K562 (cell line): Measurements from ENCODE around the gene IL23A. TPM values are rescaled to one million over a fixed set of nuclear protein-coding genes. Genes with fewer than 3 reads are reported as not detected.

Experiments used
- ATAC-seq: fragments of 200-7000 bp; cut with Tn5 transposase; 3 replicates; pipeline ENCODE4 v1.9.1; 2020; ENCODE audit warnings: moderate library complexity
- BruUV-seq: library from RNA; stranded (reverse); fragments of 400-500 nt; replicated peaks from 2 replicates; lab custom pipeline; 2021; lab: Mats Ljungman, UMichigan
- CTCF ChIA-PET: fragments of 300-600 bp; formaldehyde crosslinking; extraction: SDS; loops from one replicate; lab custom pipeline; 2021; ENCODE audit warnings: low intra/inter-chr PET ratio; lab: Yijun Ruan, JAX
- POLR2A ChIA-PET: fragments of 300-600, 350-650 bp; sonication (Branson Sonifier 250); formaldehyde crosslinking; extraction: SDS; loops from one replicate; lab custom pipeline; 2021; ENCODE audit warnings: antibody characterized with exemption, inconsistent platforms; lab: Yijun Ruan, JAX
- DNase-seq, 4 experiments: peaks; one replicate each; pipeline versions ENCODE4 v3.0.0 to v3.0.0-alpha.2; 2011 to 2018; ENCODE audit warnings: low spot score in 3 of 4, mixed read lengths in 3 of 4; ENCODE audit errors: extremely low read depth in 1 of 4
- FAIRE-seq: peaks from 2 replicates; lab custom pipeline; 2011; peaks lifted over from hg19 to GRCh38; lab: Jason Lieb, UNC
- H2AFZ ChIP-seq: 2 replicates; pipeline ENCODE4 v1.6.0; 2011; ENCODE audit warnings: low read depth, low read length, control low read depth, inconsistent platforms
- H3K27ac ChIP-seq: fragments of 200-600 bp; 3 replicates; pipeline ENCODE4 v1.8.0; 2011; ENCODE audit warnings: low read depth, mild to moderate bottlenecking, control low read depth, inconsistent platforms, low read length, moderate library complexity, mixed read lengths; ENCODE audit errors: extremely low read depth
- H3K27me3 ChIP-seq, 2 experiments: fragments of 300-600 bp in 1 of 2; 2 replicates in 1 of 2; 3 replicates in 1 of 2; pipeline versions ENCODE4 v1.6.0 to v1.8.0; 2011; ENCODE audit warnings: inconsistent platforms in 2 of 2, low read length in 2 of 2, mild to moderate bottlenecking in 1 of 2, mixed read lengths in 1 of 2, moderate library complexity in 1 of 2; ENCODE audit not compliant: control insufficient read depth in 2 of 2, insufficient read depth in 2 of 2
- H3K36me3 ChIP-seq: fragments of 300-600 bp; 3 replicates; pipeline ENCODE4 v1.8.0; 2011; ENCODE audit warnings: mild to moderate bottlenecking, low read length, inconsistent platforms; ENCODE audit not compliant: control insufficient read depth, insufficient read depth
- H3K4me1 ChIP-seq, 2 experiments: fragments of 200-600 bp in 1 of 2; replicated peaks in 1 of 2; 2 replicates in 1 of 2; 3 replicates in 1 of 2; pipeline versions ENCODE4 v1.5.1 to v1.8.0; 2011; ENCODE audit warnings: inconsistent platforms in 2 of 2, low read length in 2 of 2, mild to moderate bottlenecking in 1 of 2, mixed read lengths in 1 of 2, moderate library complexity in 1 of 2; ENCODE audit not compliant: control insufficient read depth in 2 of 2, insufficient read depth in 2 of 2
- H3K4me2 ChIP-seq: 2 replicates; pipeline ENCODE4 v1.6.1; 2011; ENCODE audit warnings: low read length, control low read depth, inconsistent platforms, mixed read lengths; ENCODE audit not compliant: insufficient read depth
- H3K4me3 ChIP-seq: fragments of 200-600 bp; sonication (generic), shearing (Covaris generic); 2 replicates; pipeline ENCODE4 v1.5.1; 2016; ENCODE audit warnings: control low read depth, inconsistent platforms
- H3K79me2 ChIP-seq: fragments of 200-600 bp; 3 replicates; pipeline ENCODE4 v1.8.0; 2011; ENCODE audit warnings: low read length, inconsistent platforms; ENCODE audit not compliant: control insufficient read depth, insufficient read depth
- H3K9ac ChIP-seq, 2 experiments: 2 replicates each; pipeline versions ENCODE4 v1.6.0 to v1.6.1; 2011; ENCODE audit warnings: low read depth in 2 of 2, low read length in 2 of 2, control low read depth in 1 of 2, inconsistent platforms in 1 of 2, mild to moderate bottlenecking in 1 of 2, mixed read lengths in 1 of 2; ENCODE audit not compliant: insufficient read depth in 1 of 2
- H3K9me1 ChIP-seq: one replicate; pipeline ENCODE4 v1.6.0; 2011; ENCODE audit warnings: inconsistent platforms, mild to moderate bottlenecking, low read length, moderate library complexity; ENCODE audit not compliant: control insufficient read depth, insufficient read depth
- H3K9me3 ChIP-seq: replicated peaks from 2 replicates; pipeline ENCODE4 v1.5.1; 2011; ENCODE audit warnings: low read depth, low read length, inconsistent platforms; ENCODE audit not compliant: control insufficient read depth, insufficient read depth
- H4K20me1 ChIP-seq: replicated peaks from 2 replicates; pipeline ENCODE4 v1.6.1; 2011; ENCODE audit warnings: low read length, inconsistent platforms, mixed read lengths; ENCODE audit not compliant: control insufficient read depth, insufficient read depth
- CREB1 ChIP-seq, 2 experiments: sonication (generic) in 1 of 2; formaldehyde crosslinking in 1 of 2; IDR thresholded peaks; 2 replicates each; pipeline versions ENCODE4 v1.6.1 to v1.8.0; 2012 to 2022; ENCODE audit warnings: inconsistent platforms in 1 of 2, mild to moderate bottlenecking in 1 of 2, missing genetic modification reagents in 1 of 2, moderate library complexity in 1 of 2
- DPF2 ChIP-seq: fragments of 450-650 bp; IDR thresholded peaks from 2 replicates; pipeline ENCODE4 v1.6.1; 2016
- FOS ChIP-seq: IDR thresholded peaks from 3 replicates; pipeline ENCODE4 v1.6.1; 2011; ENCODE audit not compliant: insufficient read length; ENCODE audit errors: extremely low read depth
- KAT7 ChIP-seq: sonication (generic); formaldehyde crosslinking; IDR thresholded peaks from 2 replicates; pipeline ENCODE4 v1.8.0; 2022; ENCODE audit warnings: missing genetic modification reagents, mild to moderate bottlenecking, borderline replicate concordance
- KDM2B ChIP-seq: fragments of 250-450 bp; sonication (Bioruptor Pico); IDR thresholded peaks from 2 replicates; pipeline ENCODE4 v1.8.0; 2021; ENCODE audit warnings: mild to moderate bottlenecking, moderate library complexity
- MCM7 ChIP-seq, 2 experiments: fragments of 450-650 bp; IDR thresholded peaks; 2 replicates each; pipeline ENCODE4 v1.6.1; 2016 to 2018
- RAD51 ChIP-seq: fragments of 450-650 bp; IDR thresholded peaks from 2 replicates; pipeline ENCODE4 v1.7.1; 2016; ENCODE audit warnings: low read depth, mild to moderate bottlenecking, borderline replicate concordance
- SAFB ChIP-seq: fragments of 200-400 bp; formaldehyde crosslinking; IDR thresholded peaks from 2 replicates; pipeline ENCODE4 v1.6.1; 2017; ENCODE audit warnings: low read depth, low read length, borderline replicate concordance
- SOX6 ChIP-seq: fragments of 450-650 bp; IDR thresholded peaks from 2 replicates; pipeline ENCODE4 v1.6.1; 2014; ENCODE audit warnings: mild to moderate bottlenecking
- TCF7L2 ChIP-seq: fragments of 150-350 bp; IDR thresholded peaks from 2 replicates; pipeline ENCODE4 v1.6.1; 2016; ENCODE audit warnings: low read depth, mild to moderate bottlenecking, low read length, moderate library complexity
- YBX1 ChIP-seq: fragments of 450-650 bp; IDR thresholded peaks from 2 replicates; pipeline ENCODE4 v1.7.1; 2016; ENCODE audit warnings: mild to moderate bottlenecking
- ZBTB33 ChIP-seq: sonication (generic); formaldehyde crosslinking; IDR thresholded peaks from 2 replicates; pipeline ENCODE4 v1.8.1; 2023; ENCODE audit warnings: mild to moderate bottlenecking, missing genetic modification reagents
- ZFP36 ChIP-seq: fragments of 150-350 bp; IDR thresholded peaks from 2 replicates; pipeline ENCODE4 v1.6.1; 2018; ENCODE audit warnings: low read length, low read depth; ENCODE audit not compliant: partially characterized antibody
- ZNF282 ChIP-seq: sonication (generic); formaldehyde crosslinking; IDR thresholded peaks from 2 replicates; pipeline ENCODE4 v1.8.1; 2023; ENCODE audit warnings: missing genetic modification reagents
- ZNF354B ChIP-seq: fragments of 250-450 bp; sonication (Bioruptor Pico); IDR thresholded peaks from 2 replicates; pipeline ENCODE4 v1.4.0; 2020
- ZNF668 ChIP-seq: fragments of 250-450 bp; sonication (Bioruptor Pico); IDR thresholded peaks from 2 replicates; pipeline ENCODE4 v1.8.0; 2022; ENCODE audit warnings: mild to moderate bottlenecking, inconsistent platforms
- ZNF77 ChIP-seq: fragments of 250-450 bp; sonication (Bioruptor Pico); IDR thresholded peaks from 2 replicates; pipeline ENCODE4 v1.5.0; 2020
- WGBS: fragments of 100-300 bp; shearing (Covaris generic); methylation state at CpG from one replicate; pipeline ENCODE4 v1.1.6; 2016; ENCODE audit warnings: low coverage, mixed read lengths; ENCODE audit not compliant: insufficient coverage; ENCODE audit errors: missing lambda C conversion rate; 5-methylcytosine and 5-hydroxymethylcytosine counted together
- in situ Hi-C: fragments of 300-500 bp; cut with MboI; formaldehyde crosslinking; loops from 4 replicates; pipeline ENCODE4 v1.15.0; 2018; ENCODE audit warnings: inconsistent platforms, mixed read lengths
- intact Hi-C: fragments of 100-400 bp; cut with micrococcal nuclease; formaldehyde crosslinking; loops from 2 replicates; pipeline ENCODE4 v1.14.2; 2022
- polyA plus RNA-seq, 8 experiments: library from polyadenylated mRNA; depleted of rRNA in 4 of 8; stranded (reverse) in 5 of 8; unstranded in 3 of 8; fragments of >200 nt; fragmentation: Nextera tagmentation in 2 of 8; fragmentation: Illumina TruSeq in 1 of 8; extraction: Ambion mirVana in 2 of 8; extraction: Trizol in 1 of 8; gene quantifications; 2 replicates each; pipeline versions ENCODE4 v1.2.1 to v1.2.3, GENCODE V29; 2011 to 2014; ENCODE audit warnings: inconsistent platforms in 1 of 8, missing spikeins in 1 of 8
- total RNA-seq, 7 experiments: library from RNA; depleted of rRNA in 6 of 7; stranded (reverse); fragments of >200 nt in 6 of 7; fragmentation: Illumina TruSeq in 2 of 7; extraction: Trizol in 2 of 7; gene quantifications; 2 replicates each; pipeline versions ENCODE4 v1.2.1 to v1.2.3, GENCODE V29; 2011 to 2021; ENCODE audit warnings: low replicate concordance in 1 of 7
- TF ChIP-seq, protein P1 (sequence below): fragments of 450-650 bp; IDR thresholded peaks from one replicate; pipeline ENCODE4 v1.6.1; 2018; ENCODE audit warnings: mild to moderate bottlenecking, moderate library complexity; ENCODE audit not compliant: partially characterized antibody
- TF ChIP-seq, protein P2 (sequence below): fragments of 450-650 bp; formaldehyde crosslinking; IDR thresholded peaks from 2 replicates; pipeline ENCODE4 v1.4.0; 2020; ENCODE audit warnings: mild to moderate bottlenecking, moderate library complexity

Gene IL23A
- total and polyA plus RNA-seq, 9 of the 15 experiments (the other 6 are each of a cell fraction or from before 2014, with no cell fraction given), result 4.4 to 37.2 (median 9.6) TPM

DNA sequence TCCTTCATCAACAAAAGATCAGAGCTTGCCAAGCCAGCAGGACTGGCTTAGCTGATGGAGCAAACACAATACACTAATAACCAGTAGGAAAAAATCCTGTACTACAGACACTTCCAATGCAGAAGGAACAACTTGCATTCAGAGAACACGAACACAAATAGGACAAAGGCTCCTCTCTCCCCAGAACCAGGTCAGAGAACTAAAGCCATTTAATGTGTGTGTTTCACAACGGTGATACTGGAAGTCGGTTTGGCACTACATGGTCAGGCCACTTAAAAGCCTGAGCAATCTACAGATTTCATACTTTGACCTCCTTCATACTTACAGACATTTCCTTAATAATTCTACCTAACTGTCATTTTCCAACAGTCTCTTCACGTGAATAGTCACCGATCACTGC, 44.9 kb upstream of the IL23A start:
- peak overlapping the region in 1 of 2 experiments; percentile 32; a peak in 1 of 4 replicates for H3K9ac ChIP-seq
- in situ Hi-C loops, result no loop called here
- 74% methylated on average over 5 of the region's 5 CpGs for WGBS

More for the DNA sequence above, 44.9 kb upstream of the IL23A start:
- ChIA-PET CTCF (no interaction called here), POLR2A (interaction anchor here (0.7 to 1.8 kb wide), 2 partner anchors 9 to 58 kb away, joined by 3 to 10 read pairs; no protein-coding TSS in a partner anchor)
- intact Hi-C loops, result no loop called here
- H3K4me2 ChIP-seq, result no peak overlapping the region
- DNase-seq, result no peak
- peaks cover 7 to 19% of the 10 kb centered on the region in 2 experiments; a peak in 4 of 5 replicates for H3K4me1 ChIP-seq
- H3K4me3 ChIP-seq, result no peak overlapping the region
- no peak overlapping the region for H2AFZ ChIP-seq
- TF ChIP-seq ZNF354B (CRISPR knock-in tag) (no peak), KAT7 (no peak), FOS (no peak), ZNF282 (no peak), ZNF668 (CRISPR knock-in tag) (no peak), SOX6 (no peak), ZBTB33 (CRISPR knock-in tag) (no peak), KDM2B (CRISPR knock-in tag) (no peak), TCF7L2 (no peak), YBX1 (no peak), SAFB (no peak), MCM7 (IDR thresholded peaks at IDR 0.05) (no peak), ZNF77 (CRISPR knock-in tag) (no peak), DPF2 (no peak), RAD51 (no peak), CREB1 (IDR thresholded peaks at IDR 0.05) (no peak), CREB1 (CRISPR knock-in tag; IDR thresholded peaks at IDR 0.05) (no peak), ZFP36 (no peak)
- TF ChIP-seq, protein P1, sequence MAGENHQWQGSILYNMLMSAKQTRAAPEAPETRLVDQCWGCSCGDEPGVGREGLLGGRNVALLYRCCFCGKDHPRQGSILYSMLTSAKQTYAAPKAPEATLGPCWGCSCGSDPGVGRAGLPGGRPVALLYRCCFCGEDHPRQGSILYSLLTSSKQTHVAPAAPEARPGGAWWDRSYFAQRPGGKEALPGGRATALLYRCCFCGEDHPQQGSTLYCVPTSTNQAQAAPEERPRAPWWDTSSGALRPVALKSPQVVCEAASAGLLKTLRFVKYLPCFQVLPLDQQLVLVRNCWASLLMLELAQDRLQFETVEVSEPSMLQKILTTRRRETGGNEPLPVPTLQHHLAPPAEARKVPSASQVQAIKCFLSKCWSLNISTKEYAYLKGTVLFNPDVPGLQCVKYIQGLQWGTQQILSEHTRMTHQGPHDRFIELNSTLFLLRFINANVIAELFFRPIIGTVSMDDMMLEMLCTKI, result no peak
- TF ChIP-seq, protein P2, sequence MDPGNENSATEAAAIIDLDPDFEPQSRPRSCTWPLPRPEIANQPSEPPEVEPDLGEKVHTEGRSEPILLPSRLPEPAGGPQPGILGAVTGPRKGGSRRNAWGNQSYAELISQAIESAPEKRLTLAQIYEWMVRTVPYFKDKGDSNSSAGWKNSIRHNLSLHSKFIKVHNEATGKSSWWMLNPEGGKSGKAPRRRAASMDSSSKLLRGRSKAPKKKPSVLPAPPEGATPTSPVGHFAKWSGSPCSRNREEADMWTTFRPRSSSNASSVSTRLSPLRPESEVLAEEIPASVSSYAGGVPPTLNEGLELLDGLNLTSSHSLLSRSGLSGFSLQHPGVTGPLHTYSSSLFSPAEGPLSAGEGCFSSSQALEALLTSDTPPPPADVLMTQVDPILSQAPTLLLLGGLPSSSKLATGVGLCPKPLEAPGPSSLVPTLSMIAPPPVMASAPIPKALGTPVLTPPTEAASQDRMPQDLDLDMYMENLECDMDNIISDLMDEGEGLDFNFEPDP, result no peak
- TF ChIP-seq, all 486 proteins: peak for 0
- Histone ChIP-seq H3K27ac (no peak overlapping the region), H3K9me1 (no peaks in the 10 kb centered on the region), H3K79me2 (peaks cover 95% of the 10 kb centered on the region), H3K27me3 (no peaks in the 10 kb centered on the region), H3K9me3 (no peaks in the 10 kb centered on the region), H3K36me3 (peaks cover 83% of the 10 kb centered on the region), H4K20me1 (peaks cover 9% of the 10 kb centered on the region; the same call in 1 of the 2 replicates)
- ATAC-seq (no peak), FAIRE-seq (no peak)
- BruUV-seq, result no TSS peak
